Endothelial cell (in vitro differentiated cells): ENCODE measurements around the gene MRC1. TPM values are rescaled to one million over a fixed set of nuclear protein-coding genes. Genes with fewer than 3 reads are reported as not detected.
A peak's percentile ranks its signal among the peaks of the same experiment; 100 is the strongest.
"Not testable (repeated sequence)": the region's sequence is repeated elsewhere in the genome, so short reads cannot be mapped to it uniquely, and the experiment has no call there.

Source experiments
- DNase-seq: peaks from one replicate; pipeline ENCODE4 v3.0.0; 2021; ENCODE audit warnings: low spot score
- H3K27ac Mint-ChIP-seq: one replicate; pipeline ENCODE4 v1.8.0; 2021; ENCODE audit warnings: mixed read lengths, inconsistent platforms; ENCODE audit not compliant: unreplicated experiment
- H3K27me3 Mint-ChIP-seq: one replicate; pipeline ENCODE4 v1.8.0; 2021; ENCODE audit warnings: mild to moderate bottlenecking, moderate library complexity, mixed read lengths, inconsistent platforms; ENCODE audit not compliant: unreplicated experiment
- H3K36me3 Mint-ChIP-seq: one replicate; pipeline ENCODE4 v1.8.0; 2021; ENCODE audit warnings: mild to moderate bottlenecking, low read depth, mixed read lengths, inconsistent platforms; ENCODE audit not compliant: unreplicated experiment
- H3K4me1 Mint-ChIP-seq: one replicate; pipeline ENCODE4 v1.8.0; 2021; ENCODE audit warnings: mild to moderate bottlenecking, mixed read lengths, inconsistent platforms; ENCODE audit not compliant: unreplicated experiment
- H3K4me3 Mint-ChIP-seq: one replicate; pipeline ENCODE4 v1.8.0; 2021; ENCODE audit warnings: mild to moderate bottlenecking, mixed read lengths, inconsistent platforms; ENCODE audit not compliant: unreplicated experiment
- H3K9me3 Mint-ChIP-seq: one replicate; pipeline ENCODE4 v1.8.0; 2021; ENCODE audit warnings: mixed read lengths, inconsistent platforms; ENCODE audit not compliant: unreplicated experiment
- CTCF ChIP-seq: fragments of 200-600 bp; sonication (generic); IDR thresholded peaks from one replicate; pipeline ENCODE4 v1.5.0; 2021; ENCODE audit warnings: antibody characterized with exemption; ENCODE audit not compliant: unreplicated experiment
- microRNA-seq: library from miRNA; unstranded; fragments of <30 nt; microRNA quantifications from one replicate; pipeline ENCODE4, GENCODE V29; 2020; ENCODE audit not compliant: unreplicated experiment
- total RNA-seq: library from RNA; stranded (reverse); fragmentation: NEBNext Ultra II Directional; extraction: Animal tissue kit (Norgen Biotek cat#: 25700); gene quantifications from one replicate; pipeline ENCODE4 v1.2.1, GENCODE V29; 2021; ENCODE audit not compliant: unreplicated experiment

MRC1 gene
- total RNA-seq, 1 donor from 2014 or later: 35.7 TPM

- TF ChIP-seq CTCF: no peak
- Mint-ChIP-seq H3K4me1 (no peaks in the 10 kb centered on the region), H3K4me3 (no peak within 1 kb of the TSS), H3K27ac (no peak within 1 kb of the TSS), H3K9me3 (no peaks in the 10 kb centered on the region), H3K36me3 (no peaks in the 10 kb centered on the region), H3K27me3 (no peaks in the 10 kb centered on the region)
- no peak for DNase-seq
Measured at GRCh38 chr10:17951868-17952371, 142.8 kb downstream of the MRC1 start, which contains the start of gene SLC39A12. SLC39A12 (plus strand) TSS chr10:17951918; CDS start chr10:17953277, 1,359 bp downstream.

GRCh38 chr10:17954372-17954771 is 145.2 kb downstream of the MRC1 start:
- not testable (repeated sequence) for H3K36me3 Mint-ChIP-seq, H3K27ac Mint-ChIP-seq, H3K4me1 Mint-ChIP-seq, H3K27me3 Mint-ChIP-seq, H3K4me3 Mint-ChIP-seq, DNase-seq, H3K9me3 Mint-ChIP-seq

- no peaks in the 10 kb centered on the region for H3K27me3 Mint-ChIP-seq
- no peaks in the 10 kb centered on the region for H3K9me3 Mint-ChIP-seq
- H3K27ac Mint-ChIP-seq: no peak overlapping the region
- TF ChIP-seq CTCF: no peak
- no peak for DNase-seq
- no peaks in the 10 kb centered on the region for H3K36me3 Mint-ChIP-seq
- H3K4me1 Mint-ChIP-seq: no peaks in the 10 kb centered on the region
- H3K4me3 Mint-ChIP-seq: no peak overlapping the region
Measured at GRCh38 chr10:17954861-17955260, 145.7 kb downstream of the MRC1 start.

- Mint-ChIP-seq H3K36me3 (no peaks in the 10 kb centered on the region), H3K27me3 (no peaks in the 10 kb centered on the region), H3K4me1 (no peaks in the 10 kb centered on the region), H3K9me3 (no peaks in the 10 kb centered on the region), H3K27ac (no peak overlapping the region), H3K4me3 (no peak overlapping the region)
- TF ChIP-seq CTCF: no peak
- DNase-seq: no peak
Measured at GRCh38 chr10:17958049-17958448, 148.9 kb downstream of the MRC1 start.

- no peak for DNase-seq
- Mint-ChIP-seq H3K4me3 (no peak overlapping the region), H3K4me1 (no peaks in the 10 kb centered on the region), H3K36me3 (no peaks in the 10 kb centered on the region), H3K27me3 (no peaks in the 10 kb centered on the region), H3K27ac (no peak overlapping the region), H3K9me3 (no peaks in the 10 kb centered on the region)
- TF ChIP-seq CTCF: no peak
Measured at GRCh38 chr10:17959870-17960269, 150.7 kb downstream of the MRC1 start.

Small RNA genes lying within 50 kb of the gene (microRNA-seq; reads per million reads assigned to microRNA genes)
- gene MIR511: 6.7 reads per million, percentile 53 among the genes with 10 or more reads in this experiment

Other genes starting within 250 kb of the MRC1 start
- gene HACD1, start 192.0 kb upstream of the MRC1 start, total RNA-seq: 17.9 TPM
- gene STAM, start 165.2 kb upstream of the MRC1 start, total RNA-seq: 22.0 TPM
- gene TMEM236, start 57.1 kb upstream of the MRC1 start, total RNA-seq: 0.05 TPM
- 0.10 TPM for gene SLC39A12, start 142.6 kb downstream of the MRC1 start, total RNA-seq